ENCODE data around the gene INPP4A. TPM values are rescaled to one million over a fixed set of nuclear protein-coding genes. Genes with fewer than 3 reads are reported as not detected.

Gene INPP4A
- total and polyA plus RNA-seq, 2 of the 13 experiments (the other 11 are each of a cell fraction or from before 2014, with no cell fraction given): 10.1 to 10.9 TPM

DNA sequence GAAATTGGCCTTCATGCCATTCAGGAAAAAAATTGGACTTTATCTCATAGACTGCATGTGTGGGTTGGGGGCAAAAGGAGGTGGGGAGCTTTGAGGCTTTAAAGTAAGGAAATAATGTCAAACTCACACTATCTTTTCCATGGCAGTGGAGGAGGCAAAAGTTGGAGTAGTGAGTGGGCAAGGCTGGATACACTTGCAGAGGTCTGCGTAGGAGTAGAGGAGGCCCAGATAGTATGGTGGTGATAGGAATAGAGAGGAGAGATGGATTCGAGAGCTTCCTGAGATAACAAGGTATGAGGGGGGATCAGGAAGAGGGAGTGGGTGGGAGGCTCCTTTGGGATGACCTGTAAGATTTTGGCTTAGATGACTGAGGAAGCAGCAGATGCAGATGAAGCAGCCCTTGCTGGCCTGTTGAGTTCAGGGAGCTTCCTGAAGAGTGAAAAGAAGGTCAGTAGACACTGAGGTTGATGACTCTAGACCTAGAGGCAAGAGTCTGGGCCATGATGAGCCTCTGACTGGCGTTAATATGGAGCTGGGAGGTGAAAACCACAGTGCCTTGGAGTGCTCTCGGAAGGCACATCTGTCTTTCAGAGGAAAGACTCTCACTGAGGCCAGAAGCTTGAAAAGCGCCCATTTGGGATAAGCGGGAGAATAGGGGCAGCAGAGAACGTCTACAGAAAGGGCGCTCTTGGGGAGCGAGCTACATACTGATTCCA lies 169.5 kb downstream of the INPP4A start:
- H3K36me3 ChIP-seq (replicated peaks in 1 of 2; ENCODE audit: control insufficient read depth in 1 of 2, insufficient read depth in 2 of 2, low read length in 2 of 2): peaks cover 18 to 58% of the 10 kb centered on the region in 2 experiments
- ATAC-seq: no peak; the same call in 2 of the 3 replicates
- DNase-seq (ENCODE audit: low spot score): no peak
- in situ Hi-C loops (cut with HindIII; ENCODE audit: extremely low pct_ligation_motif_present, low pct_unique_long_range_greater_than_20kb) (no loop called here), intact Hi-C loops (cut with micrococcal nuclease; ENCODE audit: unreplicated experiment) (no loop called here)
- H2AFZ ChIP-seq (ENCODE audit: low read length): no peak overlapping the region
- ChIA-PET CTCF (ENCODE audit: low intra/inter-chr PET ratio, low total read pairs) (no interaction called here), POLR2A (no interaction called here)
- no peak overlapping the region for H3K4me2 ChIP-seq (ENCODE audit: low read depth, low read length)
- TF ChIP-seq, protein P1, sequence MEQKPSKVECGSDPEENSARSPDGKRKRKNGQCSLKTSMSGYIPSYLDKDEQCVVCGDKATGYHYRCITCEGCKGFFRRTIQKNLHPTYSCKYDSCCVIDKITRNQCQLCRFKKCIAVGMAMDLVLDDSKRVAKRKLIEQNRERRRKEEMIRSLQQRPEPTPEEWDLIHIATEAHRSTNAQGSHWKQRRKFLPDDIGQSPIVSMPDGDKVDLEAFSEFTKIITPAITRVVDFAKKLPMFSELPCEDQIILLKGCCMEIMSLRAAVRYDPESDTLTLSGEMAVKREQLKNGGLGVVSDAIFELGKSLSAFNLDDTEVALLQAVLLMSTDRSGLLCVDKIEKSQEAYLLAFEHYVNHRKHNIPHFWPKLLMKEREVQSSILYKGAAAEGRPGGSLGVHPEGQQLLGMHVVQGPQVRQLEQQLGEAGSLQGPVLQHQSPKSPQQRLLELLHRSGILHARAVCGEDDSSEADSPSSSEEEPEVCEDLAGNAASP (CRISPR knock-in tag; IDR thresholded peaks at IDR 0.05; ENCODE audit: borderline replicate concordance): no peak
- TF ChIP-seq SNRNP70 (IDR thresholded peaks at IDR 0.05; ENCODE audit: low read depth, low read length) (no peak), ZNF83 (CRISPR knock-in tag; IDR thresholded peaks at IDR 0.05; ENCODE audit: borderline replicate concordance) (no peak), POLR2AphosphoS5 (IDR thresholded peaks at IDR 0.05; ENCODE audit: low read depth, low read length) (peak; percentile 26; the same call in 1 of the 2 replicates), ZNF839 (CRISPR knock-in tag; IDR thresholded peaks at IDR 0.05; ENCODE audit: borderline replicate concordance) (no peak), MBD4 (IDR thresholded peaks at IDR 0.05; ENCODE audit: borderline replicate concordance, low read length) (peak; percentile 51; the same call in 1 of the 2 replicates), POLR2AphosphoS2 (IDR thresholded peaks at IDR 0.05; ENCODE audit: low read depth, low read length) (0 out of 2 replicates have a peak, but pooled peaks have one; percentile 57), FOXC1 (CRISPR knock-in tag; IDR thresholded peaks at IDR 0.05; ENCODE audit: borderline replicate concordance) (no peak), ZNF230 (CRISPR knock-in tag; IDR thresholded peaks at IDR 0.05) (no peak), ZNF263 (CRISPR knock-in tag; IDR thresholded peaks at IDR 0.05) (no peak), ZNF891 (CRISPR knock-in tag; IDR thresholded peaks at IDR 0.05) (no peak), ATAD3A (CRISPR knock-in tag; IDR thresholded peaks at IDR 0.05) (no peak), NFE2L1 (CRISPR knock-in tag; IDR thresholded peaks at IDR 0.05; ENCODE audit: borderline replicate concordance) (no peak), EEA1 (CRISPR knock-in tag; IDR thresholded peaks at IDR 0.05; ENCODE audit: borderline replicate concordance) (no peak)
- TF ChIP-seq, protein P2, sequence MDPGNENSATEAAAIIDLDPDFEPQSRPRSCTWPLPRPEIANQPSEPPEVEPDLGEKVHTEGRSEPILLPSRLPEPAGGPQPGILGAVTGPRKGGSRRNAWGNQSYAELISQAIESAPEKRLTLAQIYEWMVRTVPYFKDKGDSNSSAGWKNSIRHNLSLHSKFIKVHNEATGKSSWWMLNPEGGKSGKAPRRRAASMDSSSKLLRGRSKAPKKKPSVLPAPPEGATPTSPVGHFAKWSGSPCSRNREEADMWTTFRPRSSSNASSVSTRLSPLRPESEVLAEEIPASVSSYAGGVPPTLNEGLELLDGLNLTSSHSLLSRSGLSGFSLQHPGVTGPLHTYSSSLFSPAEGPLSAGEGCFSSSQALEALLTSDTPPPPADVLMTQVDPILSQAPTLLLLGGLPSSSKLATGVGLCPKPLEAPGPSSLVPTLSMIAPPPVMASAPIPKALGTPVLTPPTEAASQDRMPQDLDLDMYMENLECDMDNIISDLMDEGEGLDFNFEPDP (CRISPR knock-in tag; conservative IDR thresholded peaks at IDR 0.05): no peak
- TF ChIP-seq, protein P3, sequence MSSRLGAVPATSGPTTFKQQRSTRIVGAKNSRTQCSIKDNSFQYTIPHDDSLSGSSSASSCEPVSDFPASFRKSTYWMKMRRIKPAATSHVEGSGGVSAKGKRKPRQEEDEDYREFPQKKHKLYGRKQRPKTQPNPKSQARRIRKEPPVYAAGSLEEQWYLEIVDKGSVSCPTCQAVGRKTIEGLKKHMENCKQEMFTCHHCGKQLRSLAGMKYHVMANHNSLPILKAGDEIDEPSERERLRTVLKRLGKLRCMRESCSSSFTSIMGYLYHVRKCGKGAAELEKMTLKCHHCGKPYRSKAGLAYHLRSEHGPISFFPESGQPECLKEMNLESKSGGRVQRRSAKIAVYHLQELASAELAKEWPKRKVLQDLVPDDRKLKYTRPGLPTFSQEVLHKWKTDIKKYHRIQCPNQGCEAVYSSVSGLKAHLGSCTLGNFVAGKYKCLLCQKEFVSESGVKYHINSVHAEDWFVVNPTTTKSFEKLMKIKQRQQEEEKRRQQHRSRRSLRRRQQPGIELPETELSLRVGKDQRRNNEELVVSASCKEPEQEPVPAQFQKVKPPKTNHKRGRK (CRISPR knock-in tag; IDR thresholded peaks at IDR 0.05): no peak
- H3K9me3 ChIP-seq (ENCODE audit: low read length): no peaks in the 10 kb centered on the region
- H3K4me3 ChIP-seq (replicated peaks in 1 of 3; ENCODE audit: insufficient read depth in 1 of 3, low read depth in 2 of 3, low read length in 3 of 3): no peak overlapping the region
- H4K20me1 ChIP-seq (ENCODE audit: insufficient read depth, low read length): no peaks in the 10 kb centered on the region; the same call in 1 of the 2 replicates
- no peak for FAIRE-seq
- no peak overlapping the region for H3K9ac ChIP-seq (ENCODE audit: insufficient read depth, low read depth, low read length)
- H3K79me2 ChIP-seq (ENCODE audit: insufficient read depth, low read length): peaks cover 22% of the 10 kb centered on the region
- H3K27me3 ChIP-seq (ENCODE audit: control insufficient read depth in 1 of 2, insufficient read depth in 2 of 2, low read length in 2 of 2): no peaks in the 10 kb centered on the region; a peak in 1 of 5 replicates
- 96% methylated on average over 9 of the region's 9 CpGs for WGBS (ENCODE audit: low lambda C conversion rate)
- H3K27ac ChIP-seq (ENCODE audit: extremely low read length, insufficient read depth, low read length): no peak overlapping the region
- no TSS peak for BruUV-seq (replicated peaks)
- H3K4me1 ChIP-seq (ENCODE audit: insufficient read depth, low read length): peaks cover 23% of the 10 kb centered on the region
